Cortex of kidney (tissue), 1 donor: ENCODE data around the gene AGBL1.
"Not testable (repeated sequence)": the region's sequence is repeated elsewhere in the genome, so short reads cannot be mapped to it uniquely, and the experiment has no call there.

Experiments
- DNase-seq: peaks from one replicate; lab custom pipeline; 2025; lab: John Stamatoyannopoulos, UW

The AGBL1 gene

GRCh38 chr15:86082619-86083380 is 3.1 kb downstream of the AGBL1 start:
- no peak for DNase-seq

GRCh38 chr15:86087808-86088207 is 8.1 kb downstream of the AGBL1 start:
- no peak for DNase-seq

GRCh38 chr15:86089422-86089821 is 9.8 kb downstream of the AGBL1 start:
- no peak for DNase-seq

GRCh38 chr15:86101818-86102217 is 22.1 kb downstream of the AGBL1 start:
- DNase-seq, result no peak

GRCh38 chr15:86103825-86104224 is 24.2 kb downstream of the AGBL1 start:
- DNase-seq, result no peak

- DNase-seq, result no peak
These were observed 26.6 kb downstream of the AGBL1 start for GRCh38 chr15:86106306-86106705.

- no peak for DNase-seq
These were observed 35.6 kb downstream of the AGBL1 start for GRCh38 chr15:86115145-86115801.

- no peak for DNase-seq
These were observed 42.0 kb downstream of the AGBL1 start for GRCh38 chr15:86121568-86122225.

GRCh38 chr15:86122691-86123391 is 43.2 kb downstream of the AGBL1 start:
- not testable (repeated sequence) for DNase-seq

GRCh38 chr15:86125775-86126174 is 46.1 kb downstream of the AGBL1 start:
- DNase-seq, result no peak

- DNase-seq, result no peak
These were observed 47.9 kb downstream of the AGBL1 start for GRCh38 chr15:86127547-86127946.

GRCh38 chr15:86135041-86135440 is 55.4 kb downstream of the AGBL1 start:
- no peak for DNase-seq

GRCh38 chr15:86136861-86137260 is 57.2 kb downstream of the AGBL1 start:
- DNase-seq, result no peak

GRCh38 chr15:86138798-86139197 is 59.1 kb downstream of the AGBL1 start:
- DNase-seq, result no peak

- no peak for DNase-seq
These were observed 60.2 kb downstream of the AGBL1 start for GRCh38 chr15:86139828-86140227.

- DNase-seq, result no peak
These were observed 75.0 kb downstream of the AGBL1 start for GRCh38 chr15:86154705-86155104.

- DNase-seq, result no peak
These were observed 75.9 kb downstream of the AGBL1 start for GRCh38 chr15:86155551-86155950.

GRCh38 chr15:86157606-86158293 is 78.1 kb downstream of the AGBL1 start:
- DNase-seq, result no peak

GRCh38 chr15:86159468-86159867 is 79.8 kb downstream of the AGBL1 start:
- no peak for DNase-seq

- DNase-seq, result no peak
These were observed 81.6 kb downstream of the AGBL1 start for GRCh38 chr15:86161250-86161649.

GRCh38 chr15:86162172-86162591 is 82.5 kb downstream of the AGBL1 start:
- DNase-seq, result no peak

GRCh38 chr15:86162641-86163040 is 83.0 kb downstream of the AGBL1 start:
- no peak for DNase-seq
